OCI-LY3 (cell line): ENCODE data around the gene ZNF497.

ENCODE experiments used
- H2AFZ ChIP-seq: fragments of 200-600, 300-600 bp; shearing (Covaris generic); 2 replicates; pipeline ENCODE4 v1.6.0; 2014; ENCODE audit warnings: antibody characterized with exemption, low read depth, low read length
- H3K27ac ChIP-seq: fragments of 200-600, 300-600 bp; sonication (generic); 2 replicates; pipeline ENCODE4 v1.5.1; 2014; ENCODE audit warnings: mild to moderate bottlenecking, low read length, moderate library complexity, mixed read lengths
- H3K27me3 ChIP-seq: fragments of 200-600, 300-600 bp; sonication (generic); 2 replicates; pipeline ENCODE4 v1.6.1; 2014; ENCODE audit warnings: low read depth, low read length, mixed read lengths
- H3K36me3 ChIP-seq: fragments of 200-600, 300-600 bp; sonication (generic); replicated peaks from 2 replicates; pipeline ENCODE3; 2014; ENCODE audit warnings: low read depth, low read length, mixed read lengths
- H3K4me1 ChIP-seq: fragments of 300-600, 200-600 bp; sonication (generic); 2 replicates; pipeline ENCODE4 v1.6.1; 2014; ENCODE audit warnings: low read length, mixed read lengths
- H3K4me2 ChIP-seq: fragments of 200-600, 300-600 bp; sonication (generic); 2 replicates; pipeline ENCODE4 v1.6.1; 2014; ENCODE audit warnings: low read length, mixed read lengths
- H3K4me3 ChIP-seq: fragments of 300-600, 200-600 bp; sonication (generic); 2 replicates; pipeline ENCODE4 v1.5.1; 2014; ENCODE audit warnings: antibody characterized with exemption, mild to moderate bottlenecking, low read length, moderate library complexity
- H3K79me2 ChIP-seq: fragments of 300-600, 200-600 bp; shearing (Covaris generic); 2 replicates; pipeline ENCODE4 v1.6.1; 2014; ENCODE audit warnings: mild to moderate bottlenecking, low read length, mixed read lengths
- H3K9ac ChIP-seq: fragments of 300-600, 200-600 bp; shearing (Covaris generic); 2 replicates; pipeline ENCODE4 v1.6.0; 2014; ENCODE audit warnings: mild to moderate bottlenecking, low read length, moderate library complexity
- H3K9me3 ChIP-seq: fragments of 200-600, 300-600 bp; shearing (Covaris generic); 2 replicates; pipeline ENCODE4 v1.6.1; 2014; ENCODE audit warnings: low read length, mixed read lengths; ENCODE audit not compliant: insufficient read depth
- H4K20me1 ChIP-seq: fragments of 200-600, 300-600 bp; sonication (generic); 2 replicates; pipeline ENCODE4 v1.6.1; 2016; ENCODE audit warnings: low read length, mixed read lengths; ENCODE audit not compliant: insufficient read depth
- CTCF ChIP-seq: fragments of 200-600, 300-600 bp; sonication (generic); IDR thresholded peaks from 2 replicates; pipeline ENCODE4 v1.5.1; 2014; ENCODE audit warnings: antibody characterized with exemption, low read length, low read depth
- EZH2phosphoT487 ChIP-seq: fragments of 200-600 bp; shearing (Covaris generic); IDR thresholded peaks from 2 replicates; pipeline ENCODE4 v1.6.1; 2018; ENCODE audit warnings: antibody characterized with exemption, mixed run types, low read depth

ZNF497 gene

DNA sequence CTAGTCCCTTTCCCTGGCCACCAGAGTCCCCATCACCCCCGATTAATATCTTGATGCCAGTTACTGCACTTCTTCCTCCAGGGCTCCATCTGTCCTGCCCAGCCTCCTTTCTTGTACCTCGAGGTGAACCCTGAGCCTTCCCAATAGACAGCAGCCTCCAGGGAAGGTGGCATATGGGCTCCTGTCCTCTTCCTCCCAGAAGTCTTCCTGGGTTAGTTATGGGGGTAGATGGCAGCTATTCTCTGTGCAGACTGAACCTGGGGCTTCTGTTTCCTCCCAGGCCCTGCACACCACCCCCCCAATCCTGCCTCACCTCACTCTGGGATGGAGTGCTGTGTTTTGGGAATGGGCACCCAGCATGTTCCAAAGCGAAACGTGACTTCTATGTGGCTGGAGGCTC is 35.5 kb upstream of the ZNF497 start:
- no peak overlapping the region for H2AFZ ChIP-seq
- H3K9ac ChIP-seq: no peak overlapping the region
- TF ChIP-seq CTCF (no peak), EZH2phosphoT487 (no peak)

GRCh38 chr19:58397533-58398037 is 35.0 kb upstream of the ZNF497 start:
- no peak overlapping the region for H3K4me3 ChIP-seq
- H2AFZ ChIP-seq: no peak overlapping the region
- no peak overlapping the region for H3K27ac ChIP-seq

More for the DNA sequence above, 35.5 kb upstream of the ZNF497 start:
- Histone ChIP-seq H3K4me1 (peaks cover 11% of the 10 kb centered on the region), H3K4me3 (no peak overlapping the region), H3K79me2 (peaks cover 7% of the 10 kb centered on the region), H3K36me3 (peaks cover 38% of the 10 kb centered on the region), H3K27me3 (no peaks in the 10 kb centered on the region), H3K9me3 (no peaks in the 10 kb centered on the region), H3K27ac (no peak overlapping the region), H3K4me2 (no peak overlapping the region), H4K20me1 (peaks cover 25% of the 10 kb centered on the region)

GRCh38 chr19:58396691-58397532 is 34.4 kb upstream of the ZNF497 start:
- Histone ChIP-seq H3K4me1 (peaks cover 7% of the 10 kb centered on the region), H3K9me3 (no peaks in the 10 kb centered on the region), H3K27ac (no peak overlapping the region), H3K27me3 (no peaks in the 10 kb centered on the region), H3K9ac (no peak overlapping the region), H3K4me3 (no peak overlapping the region), H3K36me3 (peaks cover 42% of the 10 kb centered on the region), H2AFZ (no peak overlapping the region), H3K4me2 (no peak overlapping the region), H3K79me2 (peaks cover 15% of the 10 kb centered on the region), H4K20me1 (peaks cover 37% of the 10 kb centered on the region)
- TF ChIP-seq CTCF: no peak
- no peak for TF ChIP-seq EZH2phosphoT487

More at GRCh38 chr19:58397533-58398037, 35.0 kb upstream of the ZNF497 start:
- Histone ChIP-seq H3K36me3 (peaks cover 38% of the 10 kb centered on the region), H3K4me2 (no peak overlapping the region), H3K4me1 (peaks cover 11% of the 10 kb centered on the region), H3K79me2 (peaks cover 12% of the 10 kb centered on the region), H3K27me3 (no peaks in the 10 kb centered on the region), H3K9ac (no peak overlapping the region), H3K9me3 (no peaks in the 10 kb centered on the region), H4K20me1 (peaks cover 30% of the 10 kb centered on the region)
- TF ChIP-seq EZH2phosphoT487 (no peak), CTCF (no peak)

DNA sequence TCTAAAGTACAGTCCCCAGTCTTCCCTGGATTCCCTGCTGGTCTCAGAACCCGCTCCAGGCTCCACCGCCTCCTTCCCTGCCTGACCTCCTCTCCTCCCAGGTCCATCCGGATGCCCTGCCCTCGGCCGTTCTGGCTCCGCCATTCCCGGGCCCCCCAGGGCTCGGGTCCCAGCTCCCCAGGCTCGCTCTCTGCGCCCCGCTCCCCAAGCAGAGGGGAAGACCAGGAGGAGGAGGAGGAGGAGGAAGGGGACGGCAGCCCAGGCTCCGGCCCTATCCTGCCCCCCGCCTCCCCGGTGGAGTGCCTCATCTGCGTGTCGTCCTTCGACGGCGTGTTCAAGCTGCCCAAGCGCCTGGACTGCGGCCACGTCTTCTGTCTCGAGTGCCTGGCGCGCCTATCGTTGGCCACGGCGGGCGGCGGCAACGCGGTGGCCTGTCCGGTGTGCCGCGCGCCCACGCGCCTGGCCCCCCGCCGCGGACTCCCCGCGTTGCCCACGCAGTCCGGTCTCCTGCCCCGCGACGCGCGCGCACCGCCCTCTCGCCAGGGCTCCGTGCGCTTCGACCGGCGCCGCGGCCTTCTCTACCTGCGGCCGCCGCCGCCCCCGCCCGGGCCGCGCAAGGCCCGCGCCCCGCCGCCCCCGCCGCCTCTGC is 33.6 kb upstream of the ZNF497 start:
- H3K27ac ChIP-seq: no peak overlapping the region
- H3K36me3 ChIP-seq: peaks cover 45% of the 10 kb centered on the region
- H3K9me3 ChIP-seq: no peaks in the 10 kb centered on the region
- H4K20me1 ChIP-seq: peaks cover 39% of the 10 kb centered on the region
- H3K4me2 ChIP-seq: no peak overlapping the region
- no peak overlapping the region for H2AFZ ChIP-seq
- H3K4me3 ChIP-seq: no peak overlapping the region
- H3K27me3 ChIP-seq: no peaks in the 10 kb centered on the region
- H3K4me1 ChIP-seq: peaks cover 6% of the 10 kb centered on the region
- H3K79me2 ChIP-seq: peaks cover 22% of the 10 kb centered on the region
- H3K9ac ChIP-seq: no peak overlapping the region
- TF ChIP-seq CTCF (no peak), EZH2phosphoT487 (no peak)
